Mesenchymal stem cell (in vitro differentiated cells and primary cell): Measurements from ENCODE around the gene MFRP.

ENCODE experiments used
- DNase-seq: peaks from one replicate; pipeline ENCODE4 v3.0.0-alpha.2; 2013
- H2AFZ ChIP-seq: one replicate; pipeline ENCODE4 v1.6.1; 2013; ENCODE audit warnings: low read depth, mild to moderate bottlenecking, control low read depth, inconsistent platforms, low read length, moderate library complexity
- H2AK5ac ChIP-seq: 2 replicates; pipeline ENCODE4 v1.6.1; 2013; ENCODE audit warnings: low read length, moderate library complexity, mild to moderate bottlenecking, inconsistent platforms; ENCODE audit not compliant: severe bottlenecking
- H2BK120ac ChIP-seq: one replicate; pipeline ENCODE4 v1.6.1; 2013; ENCODE audit warnings: low read depth, mild to moderate bottlenecking, inconsistent platforms, low read length, moderate library complexity
- H2BK12ac ChIP-seq, 2 experiments: one replicate each; pipeline ENCODE4 v1.6.1; 2013; ENCODE audit warnings: inconsistent platforms in 2 of 2, low read length in 2 of 2, mild to moderate bottlenecking in 2 of 2, moderate library complexity in 2 of 2, control low read depth in 1 of 2
- H2BK15ac ChIP-seq: one replicate; pipeline ENCODE4 v1.6.1; 2013; ENCODE audit warnings: mild to moderate bottlenecking, low read depth, inconsistent platforms; ENCODE audit not compliant: poor library complexity, severe bottlenecking
- H2BK5ac ChIP-seq: 2 replicates; pipeline ENCODE4 v1.6.1; 2013; ENCODE audit warnings: low read depth, mild to moderate bottlenecking, low read length, control low read depth, inconsistent platforms; ENCODE audit not compliant: poor library complexity, severe bottlenecking
- H3K14ac ChIP-seq, 2 experiments: one replicate each; pipeline ENCODE4 v1.6.1; 2013; ENCODE audit warnings: inconsistent platforms in 2 of 2, low read length in 2 of 2, control low read depth in 1 of 2, mild to moderate bottlenecking in 1 of 2, moderate library complexity in 1 of 2
- H3K18ac ChIP-seq, 2 experiments: one replicate each; pipeline ENCODE4 v1.6.1; 2013; ENCODE audit warnings: inconsistent platforms in 2 of 2, low read length in 2 of 2, control low read depth in 1 of 2, low read depth in 1 of 2, mild to moderate bottlenecking in 1 of 2
- H3K23ac ChIP-seq, 2 experiments: one replicate each; pipeline ENCODE4 v1.6.1; 2013; ENCODE audit warnings: inconsistent platforms in 2 of 2, low read length in 2 of 2, mild to moderate bottlenecking in 2 of 2, moderate library complexity in 2 of 2, control low read depth in 1 of 2
- H3K27ac ChIP-seq: 2 replicates; pipeline ENCODE4 v1.5.1; 2013; ENCODE audit warnings: mild to moderate bottlenecking, moderate library complexity, low read length, control low read depth, inconsistent platforms; ENCODE audit not compliant: poor library complexity, severe bottlenecking
- H3K27me3 ChIP-seq, 2 experiments: 2 replicates each; pipeline versions ENCODE4 v1.6.1 to v1.7.0; 2013; ENCODE audit warnings: low read length in 2 of 2, mild to moderate bottlenecking in 2 of 2, moderate library complexity in 2 of 2, control low read depth in 1 of 2, inconsistent platforms in 1 of 2; ENCODE audit not compliant: control insufficient read depth in 1 of 2, insufficient read depth in 1 of 2
- H3K36me3 ChIP-seq, 2 experiments: 2 replicates each; pipeline versions ENCODE4 v1.6.1 to v1.7.0; 2013; ENCODE audit warnings: low read length in 2 of 2, control low read depth in 1 of 2, inconsistent platforms in 1 of 2, low read depth in 1 of 2, mild to moderate bottlenecking in 1 of 2; ENCODE audit not compliant: insufficient read depth in 2 of 2, control insufficient read depth in 1 of 2
- H3K4ac ChIP-seq, 2 experiments: one replicate each; pipeline ENCODE4 v1.6.1; 2013; ENCODE audit warnings: inconsistent platforms in 2 of 2, low read length in 2 of 2, mild to moderate bottlenecking in 2 of 2, moderate library complexity in 2 of 2, control low read depth in 1 of 2, low read depth in 1 of 2
- H3K4me1 ChIP-seq: 2 replicates; pipeline ENCODE4 v1.6.1; 2013; ENCODE audit warnings: low read depth, low read length, control low read depth; ENCODE audit not compliant: control insufficient read depth, insufficient read depth
- H3K4me2 ChIP-seq: 2 replicates; pipeline ENCODE4 v1.6.1; 2013; ENCODE audit warnings: low read length, mild to moderate bottlenecking, inconsistent platforms; ENCODE audit not compliant: poor library complexity, severe bottlenecking
- H3K4me3 ChIP-seq, 2 experiments: 2 replicates each; pipeline versions ENCODE4 v1.5.1 to v1.7.0; 2013; ENCODE audit warnings: low read length in 2 of 2, mild to moderate bottlenecking in 2 of 2, control low read depth in 1 of 2, low read depth in 1 of 2; ENCODE audit not compliant: insufficient read depth in 1 of 2
- H3K79me1 ChIP-seq: replicated peaks from 2 replicates; pipeline ENCODE4 v1.6.1; 2013; ENCODE audit warnings: mild to moderate bottlenecking, control low read depth, low read length, inconsistent platforms; ENCODE audit not compliant: poor library complexity, severe bottlenecking
- H3K9ac ChIP-seq: 2 replicates; pipeline ENCODE4 v1.7.0; 2013; ENCODE audit warnings: mild to moderate bottlenecking, low read length, moderate library complexity
- H3K9me3 ChIP-seq: 2 replicates; pipeline ENCODE4 v1.7.0; 2013; ENCODE audit warnings: mild to moderate bottlenecking, low read length; ENCODE audit not compliant: control insufficient read depth
- H4K8ac ChIP-seq: one replicate; pipeline ENCODE4 v1.6.1; 2013; ENCODE audit warnings: inconsistent platforms, mild to moderate bottlenecking, low read length, moderate library complexity
- H4K91ac ChIP-seq: one replicate; pipeline ENCODE4 v1.6.1; 2013; ENCODE audit warnings: mild to moderate bottlenecking, low read length, inconsistent platforms
- WGBS: methylation state at CpG from one replicate; pipeline ENCODE4 v1.1.7; 2013; ENCODE audit warnings: mixed read lengths; 5-methylcytosine and 5-hydroxymethylcytosine counted together

MFRP gene

GRCh38 chr11:119309953-119310681 is 36.4 kb downstream of the MFRP start:
- H2BK15ac ChIP-seq = no peak overlapping the region
- no peak overlapping the region for H2BK5ac ChIP-seq
- H3K9me3 ChIP-seq = no peaks in the 10 kb centered on the region
- no peak for DNase-seq
- no peak overlapping the region for H4K8ac ChIP-seq
- no peak overlapping the region for H2BK12ac ChIP-seq
- no peak overlapping the region for H3K4ac ChIP-seq
- peaks cover 0 to 17% of the 10 kb centered on the region in 2 experiments for H3K27me3 ChIP-seq
- no peak overlapping the region for H3K23ac ChIP-seq
- 81% methylated on average over 17 of the region's 17 CpGs for WGBS
- peaks cover 18 to 70% of the 10 kb centered on the region in 2 experiments for H3K36me3 ChIP-seq
- no peak overlapping the region for H3K18ac ChIP-seq
- peaks cover 7% of the 10 kb centered on the region for H3K4me1 ChIP-seq
- no peak overlapping the region for H3K4me3 ChIP-seq
- H3K27ac ChIP-seq = no peak overlapping the region
- H4K91ac ChIP-seq = no peak overlapping the region
- H3K14ac ChIP-seq = no peak overlapping the region
- no peak overlapping the region for H2AK5ac ChIP-seq
- H3K9ac ChIP-seq = no peak overlapping the region
- no peak overlapping the region for H2AFZ ChIP-seq
- H3K4me2 ChIP-seq = no peak overlapping the region
- H3K79me1 ChIP-seq = peaks cover 7% of the 10 kb centered on the region
- no peak overlapping the region for H2BK120ac ChIP-seq

- no peaks in the 10 kb centered on the region for H3K9me3 ChIP-seq
- no peak overlapping the region for H2BK5ac ChIP-seq
- H3K9ac ChIP-seq = no peak overlapping the region
- H3K18ac ChIP-seq = no peak overlapping the region
- peaks cover 4% of the 10 kb centered on the region for H3K79me1 ChIP-seq
- peaks cover 0 to 10% of the 10 kb centered on the region in 2 experiments for H3K27me3 ChIP-seq
- H2AFZ ChIP-seq = no peak overlapping the region
- H3K14ac ChIP-seq = no peak overlapping the region
- H3K4me1 ChIP-seq = peaks cover 1% of the 10 kb centered on the region
- no peak overlapping the region for H4K91ac ChIP-seq
- no peak for DNase-seq
- H2BK15ac ChIP-seq = no peak overlapping the region
- H4K8ac ChIP-seq = no peak overlapping the region
- H2BK120ac ChIP-seq = no peak overlapping the region
- no peak overlapping the region for H2AK5ac ChIP-seq
- H3K36me3 ChIP-seq = peaks cover 23 to 63% of the 10 kb centered on the region in 2 experiments
- no peak overlapping the region for H2BK12ac ChIP-seq
- no peak overlapping the region for H3K4ac ChIP-seq
- H3K4me2 ChIP-seq = no peak overlapping the region
- 98% methylated on average over 11 of the region's 11 CpGs for WGBS
- no peak overlapping the region for H3K4me3 ChIP-seq
- H3K23ac ChIP-seq = no peak overlapping the region
- no peak overlapping the region for H3K27ac ChIP-seq
Observed at GRCh38 chr11:119309411-119309810, 37.1 kb downstream of the MFRP start.

GRCh38 chr11:119307974-119308373 is 38.5 kb downstream of the MFRP start:
- Histone ChIP-seq H2AK5ac (peak overlapping the region; percentile 44), H3K9ac (no peak overlapping the region), H4K91ac (no peak overlapping the region), H3K4ac (no peak overlapping the region), H3K27me3 (peaks cover 0 to 9% of the 10 kb centered on the region in 2 experiments), H3K79me1 (peaks cover 1% of the 10 kb centered on the region), H3K4me2 (no peak overlapping the region), H3K27ac (no peak overlapping the region), H3K4me3 (no peak overlapping the region), H3K36me3 (peaks cover 37 to 61% of the 10 kb centered on the region in 2 experiments), H3K23ac (no peak overlapping the region), H2BK120ac (no peak overlapping the region), H2BK5ac (no peak overlapping the region), H2AFZ (no peak overlapping the region), H2BK12ac (no peak overlapping the region), H3K4me1 (peaks cover 1% of the 10 kb centered on the region), H3K14ac (no peak overlapping the region), H3K9me3 (no peaks in the 10 kb centered on the region), H4K8ac (peak overlapping the region; percentile 32), H2BK15ac (no peak overlapping the region), H3K18ac (no peak overlapping the region)
- WGBS = 96% methylated on average over 5 of the region's 5 CpGs
- DNase-seq = no peak

- no CpG with 5 or more reads among the region's 1 CpG for WGBS
- peaks cover 1% of the 10 kb centered on the region for H3K4me1 ChIP-seq
- no peak overlapping the region for H4K91ac ChIP-seq
- H2BK15ac ChIP-seq = no peak overlapping the region
- H3K4ac ChIP-seq = no peak overlapping the region
- no peak overlapping the region for H3K14ac ChIP-seq
- H3K27me3 ChIP-seq = peaks cover 0 to 2% of the 10 kb centered on the region in 2 experiments
- H2BK5ac ChIP-seq = no peak overlapping the region
- H2BK12ac ChIP-seq = no peak overlapping the region
- no peaks in the 10 kb centered on the region for H3K9me3 ChIP-seq
- no peak overlapping the region for H3K23ac ChIP-seq
- no peak overlapping the region for H3K4me2 ChIP-seq
- DNase-seq = no peak
- H3K9ac ChIP-seq = peak overlapping the region; percentile 67
- no peak overlapping the region for H3K4me3 ChIP-seq
- no peak overlapping the region for H3K27ac ChIP-seq
- peaks cover 45 to 57% of the 10 kb centered on the region in 2 experiments for H3K36me3 ChIP-seq
- H2AFZ ChIP-seq = no peak overlapping the region
- H2AK5ac ChIP-seq = no peak overlapping the region
- H2BK120ac ChIP-seq = no peak overlapping the region
- peak overlapping the region in 1 of 2 experiments; percentile 18 for H3K18ac ChIP-seq
- H3K79me1 ChIP-seq = peaks cover 1% of the 10 kb centered on the region
- no peak overlapping the region for H4K8ac ChIP-seq
Observed at GRCh38 chr11:119307219-119307618, 39.3 kb downstream of the MFRP start.
